GM21619 (cell line): Measurements from ENCODE around the gene LDLRAD1.
"Not testable (repeated sequence)": the region's sequence is repeated elsewhere in the genome, so short reads cannot be mapped to it uniquely, and the experiment has no call there.

Experiments used
- ATAC-seq: cut with Tn5 transposase; IDR thresholded peaks from one replicate; pipeline ENCODE4 v1.9.1; 2021; ENCODE audit not compliant: unreplicated experiment

Gene LDLRAD1

DNA sequence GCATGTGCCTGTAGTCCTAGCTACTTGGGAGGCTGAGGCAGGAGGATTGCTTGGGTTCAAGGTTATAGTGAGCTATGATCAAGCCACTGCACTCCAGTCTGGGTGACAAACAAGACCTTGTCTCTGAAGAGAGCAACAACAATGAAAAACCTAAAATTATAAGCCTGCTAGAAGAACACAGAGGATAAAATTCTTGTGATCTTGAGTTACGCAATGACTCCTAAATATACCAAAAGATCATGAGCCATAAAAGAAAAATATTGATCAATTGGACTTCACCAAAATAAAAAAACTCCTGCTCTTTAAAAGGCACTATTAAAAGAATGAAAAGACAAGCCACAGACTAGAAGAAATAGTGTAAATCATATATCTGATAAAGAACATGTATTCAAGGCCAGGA lies 22.3 kb downstream of the LDLRAD1 start:
- no peak for ATAC-seq

DNA sequence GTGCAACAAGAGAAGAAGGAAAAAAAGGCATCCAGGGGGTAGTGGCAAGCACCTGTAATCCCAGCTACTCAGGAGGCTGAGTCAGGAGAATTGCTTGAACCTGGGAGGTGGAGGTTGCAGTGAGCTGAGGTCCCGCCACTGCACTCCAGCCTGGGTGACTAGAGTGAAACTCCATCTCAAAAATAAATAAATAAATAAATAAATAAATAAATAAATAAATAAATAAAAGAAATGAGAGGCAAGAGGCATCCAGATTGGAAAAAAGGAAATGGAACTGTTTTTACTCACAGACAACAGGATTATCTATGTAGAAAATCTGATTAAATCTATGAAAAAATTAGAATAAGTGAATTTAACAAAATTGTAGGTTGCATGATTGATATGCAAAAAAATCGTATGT lies 23.5 kb downstream of the LDLRAD1 start:
- not testable (repeated sequence) for ATAC-seq

DNA sequence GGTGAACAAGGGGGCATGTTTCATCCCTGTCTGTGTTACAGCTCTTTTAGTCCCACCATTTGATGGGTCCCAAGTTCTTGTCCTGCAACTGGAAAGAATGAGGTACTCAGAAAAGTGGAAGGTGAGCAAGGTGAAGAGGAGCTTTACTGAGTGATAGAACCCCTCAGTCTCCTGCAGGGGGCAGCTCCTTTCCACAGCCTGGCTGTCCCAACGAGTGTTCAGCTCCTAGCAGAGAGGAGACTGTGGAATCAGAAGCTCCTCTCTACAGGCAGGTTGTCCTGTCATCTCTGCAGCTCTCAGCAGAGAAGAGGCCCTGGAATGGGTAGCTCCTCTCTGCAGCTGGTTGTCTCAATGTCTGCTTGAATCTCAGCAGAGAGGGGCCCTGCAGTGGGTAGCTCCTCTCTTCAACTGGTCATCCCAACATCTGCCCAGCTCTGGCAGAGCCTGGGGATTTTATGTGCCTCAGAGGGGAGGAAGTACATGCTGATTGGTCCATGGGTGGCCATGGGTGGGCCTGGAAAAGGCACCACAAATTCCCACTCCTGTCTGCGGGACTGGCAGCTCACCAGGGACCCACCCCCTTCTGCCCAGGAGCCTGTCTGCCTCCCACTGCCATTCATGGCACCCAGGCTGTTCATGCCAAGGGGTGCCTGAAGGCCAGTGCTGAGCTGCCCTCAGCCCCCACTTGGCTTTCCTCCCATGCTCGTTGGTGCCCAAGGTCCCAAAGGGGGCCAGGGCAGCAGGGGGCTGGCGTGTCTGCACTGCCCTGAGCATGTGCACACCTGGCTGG lies 25.7 kb downstream of the LDLRAD1 start:
- no peak for ATAC-seq

DNA sequence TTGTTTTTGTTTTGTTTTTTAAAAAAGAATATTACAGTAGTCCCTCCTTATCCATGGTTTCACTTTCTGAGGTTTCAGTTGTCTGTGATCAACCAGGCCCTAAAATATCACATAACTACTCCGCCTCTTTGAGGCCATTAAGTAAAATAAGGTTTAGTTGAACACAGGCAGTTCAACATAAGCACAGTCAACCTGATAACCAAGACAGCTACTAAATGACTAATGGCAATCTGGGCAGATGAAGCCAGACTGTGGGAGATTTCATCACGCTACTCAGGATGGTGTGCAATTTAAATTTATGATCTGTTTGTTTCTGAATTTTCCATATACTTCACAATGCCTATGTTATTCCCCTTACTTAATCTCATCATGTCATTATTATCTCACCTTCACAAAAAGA lies 30.1 kb downstream of the LDLRAD1 start:
- no peak for ATAC-seq

DNA sequence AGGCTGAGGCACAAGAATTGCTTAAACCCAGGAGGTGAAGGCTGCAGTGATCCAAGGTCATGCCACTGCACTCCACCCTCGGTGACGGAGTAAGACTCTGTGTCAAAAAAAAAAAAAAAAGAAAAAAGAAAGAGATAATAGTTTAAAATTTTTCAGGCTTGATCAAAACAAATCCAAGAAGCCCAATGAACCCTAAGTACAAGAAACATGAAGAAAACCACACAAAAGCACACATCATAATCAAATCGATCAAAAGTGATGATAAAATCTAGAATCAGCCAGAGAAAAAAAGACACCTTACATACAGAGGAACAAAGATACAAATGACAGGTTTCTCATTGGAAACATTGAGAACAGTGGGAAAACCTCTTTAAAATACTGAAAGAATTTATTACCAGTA lies 31.5 kb downstream of the LDLRAD1 start:
- no peak for ATAC-seq

DNA sequence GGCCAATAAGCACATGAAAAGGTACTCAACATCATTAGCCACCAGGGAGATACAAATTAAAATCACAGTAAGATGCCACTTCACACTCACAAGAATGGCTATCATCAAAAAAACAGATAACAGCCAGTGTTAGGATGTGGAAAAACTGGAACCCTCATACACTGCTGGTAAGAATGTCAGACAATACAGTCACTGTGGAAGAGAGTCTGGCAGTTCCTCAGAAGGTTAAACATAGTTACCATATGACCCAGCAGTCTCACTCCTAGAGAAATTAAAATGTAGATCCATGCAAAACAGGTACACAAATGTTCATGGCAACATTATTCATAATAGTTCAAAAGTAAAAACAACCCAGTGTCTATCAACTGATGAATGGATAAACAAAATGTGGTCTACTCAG lies 33.3 kb downstream of the LDLRAD1 start:
- ATAC-seq = no peak

DNA sequence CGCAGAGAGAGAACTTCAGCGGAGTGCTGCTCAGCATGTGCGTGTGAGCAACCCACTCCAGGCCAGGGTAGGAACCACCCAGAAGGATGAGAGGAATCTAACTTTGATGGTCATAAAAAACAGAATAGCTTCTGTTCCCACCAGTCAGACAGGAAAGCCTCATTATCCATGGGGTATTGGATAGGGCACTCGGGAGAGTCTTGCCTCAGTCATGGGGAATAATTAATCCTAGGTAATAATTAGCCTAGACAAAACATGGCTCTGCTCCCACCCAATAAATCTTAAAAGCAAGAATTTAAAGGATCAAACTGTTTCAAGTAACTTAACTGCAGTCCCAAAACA lies 35.3 kb downstream of the LDLRAD1 start:
- no peak for ATAC-seq

DNA sequence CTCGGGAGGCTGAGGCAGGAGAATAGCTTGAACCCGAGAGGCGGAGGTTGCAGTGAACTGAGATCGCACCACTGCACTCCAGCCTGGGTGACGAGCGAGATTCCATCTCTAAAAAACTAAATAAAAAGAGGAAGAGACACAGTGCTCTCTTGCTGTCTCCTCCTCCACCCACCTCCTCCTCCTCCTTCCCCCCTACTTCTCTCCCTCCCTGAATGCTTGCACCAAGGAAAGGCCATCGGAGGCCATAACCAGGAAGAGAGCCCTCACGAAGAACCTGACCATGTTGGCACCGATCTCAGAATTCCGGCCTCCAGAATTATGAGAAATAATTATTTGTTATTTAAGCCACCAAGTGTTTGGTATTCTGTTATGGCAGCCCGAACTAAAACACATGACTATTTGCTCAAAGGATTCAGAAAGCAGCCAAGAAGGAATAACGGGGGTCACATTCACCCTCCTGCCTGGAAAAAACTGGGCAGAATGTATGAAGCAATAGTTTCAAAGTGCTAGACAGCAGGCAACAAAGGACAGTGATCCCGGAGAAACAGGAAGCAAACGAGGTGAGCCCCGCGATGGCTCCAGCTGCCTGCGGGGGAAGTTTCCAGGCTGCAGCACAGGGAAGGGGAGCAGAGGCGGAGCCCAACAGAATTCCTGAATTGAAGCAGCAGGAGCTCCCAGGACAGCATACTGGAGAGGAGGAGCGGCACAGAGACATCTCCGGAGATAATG lies 35.8 kb downstream of the LDLRAD1 start:
- no peak for ATAC-seq

DNA sequence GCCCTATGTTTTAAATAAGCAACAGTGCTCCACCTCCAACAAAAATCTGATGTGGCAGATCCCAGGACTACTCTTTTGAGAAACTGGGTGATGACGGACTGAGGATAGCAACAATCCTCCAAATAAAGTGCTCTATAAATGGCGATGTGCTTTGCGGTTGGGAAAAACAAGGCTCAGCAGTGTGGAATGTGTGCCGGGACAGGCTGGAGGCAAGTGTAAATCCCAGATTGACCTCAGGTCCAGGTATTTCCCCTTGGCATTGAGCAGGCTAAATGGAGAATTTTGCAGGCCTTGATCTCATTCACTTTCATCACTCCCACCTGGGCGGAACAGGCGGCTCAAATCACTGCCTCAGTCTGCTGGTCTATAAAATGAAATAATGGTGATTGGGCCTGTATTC lies 36.8 kb downstream of the LDLRAD1 start:
- ATAC-seq = no peak

DNA sequence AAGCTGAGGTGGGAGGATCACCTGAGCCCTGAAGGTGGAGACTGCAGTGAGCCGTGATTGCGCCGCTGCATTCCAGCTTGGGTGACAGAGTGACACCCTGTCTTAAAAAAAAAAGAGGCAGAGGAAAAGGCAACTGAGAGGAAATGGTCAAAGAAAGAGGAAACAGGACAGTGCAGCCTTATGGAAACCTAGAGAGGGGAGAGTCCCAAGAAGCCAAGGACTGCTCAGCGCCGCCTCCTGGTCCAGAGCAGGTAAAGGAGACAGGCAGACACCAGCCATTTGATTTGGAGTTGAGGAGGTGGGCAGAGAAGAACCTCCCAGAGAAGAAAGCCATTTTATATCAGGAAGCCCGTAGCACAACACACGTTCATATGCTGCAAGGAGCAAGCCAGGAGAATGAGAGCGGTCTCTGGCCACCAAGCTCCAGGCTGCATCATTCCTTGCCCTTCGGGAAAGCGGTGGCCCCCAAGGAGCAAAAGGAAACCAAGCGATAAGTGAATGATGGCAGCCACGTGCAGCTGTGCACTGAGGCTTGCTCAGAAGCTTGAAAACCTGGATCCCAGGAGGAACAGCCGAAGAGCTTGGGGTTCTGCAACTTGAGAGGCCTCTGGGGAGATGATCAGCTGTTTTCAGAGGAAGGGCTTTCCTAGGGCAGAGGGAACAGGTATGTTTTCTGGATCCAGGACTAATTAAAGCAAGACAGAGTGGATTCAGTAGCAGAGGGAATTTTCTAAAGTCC lies 38.1 kb downstream of the LDLRAD1 start:
- no peak for ATAC-seq

DNA sequence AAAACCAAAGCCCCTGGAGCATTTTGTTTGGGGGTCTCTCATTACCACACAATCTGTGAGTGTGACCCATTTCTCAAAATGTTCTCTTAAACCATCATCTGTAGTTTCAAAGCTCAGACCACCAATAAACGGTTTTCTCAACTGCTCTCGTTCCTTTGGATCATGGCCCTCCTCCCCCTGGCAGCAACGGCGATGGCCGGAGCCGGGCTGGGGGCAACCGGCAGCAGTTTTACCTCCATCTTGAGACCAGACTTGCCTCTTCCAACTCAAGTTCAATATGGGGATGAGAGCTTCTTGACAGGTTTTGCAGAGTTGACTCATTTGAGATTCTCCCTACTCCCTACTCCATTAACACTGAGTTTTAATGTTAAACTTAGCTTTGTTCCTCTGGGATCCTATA lies 42.1 kb downstream of the LDLRAD1 start:
- ATAC-seq = no peak

DNA sequence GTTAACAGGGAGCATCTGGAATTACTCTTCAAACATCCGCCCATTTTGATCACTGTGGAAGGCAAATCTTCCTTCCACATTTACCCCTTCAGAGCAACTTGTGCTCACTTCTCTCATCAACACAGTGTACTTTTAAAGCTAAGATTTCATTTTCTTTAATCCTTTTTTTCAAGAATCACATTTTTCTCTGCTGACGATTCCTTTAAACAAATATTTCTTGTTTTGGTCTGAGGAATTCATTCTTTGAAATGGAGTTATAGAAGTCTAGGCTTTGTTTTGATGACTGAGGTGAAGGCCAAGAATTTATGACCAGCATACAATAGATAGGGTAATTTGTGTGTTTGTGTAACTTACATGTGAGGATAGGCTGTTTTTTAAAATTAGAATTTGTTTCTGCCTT lies 46.3 kb downstream of the LDLRAD1 start:
- no peak for ATAC-seq

DNA sequence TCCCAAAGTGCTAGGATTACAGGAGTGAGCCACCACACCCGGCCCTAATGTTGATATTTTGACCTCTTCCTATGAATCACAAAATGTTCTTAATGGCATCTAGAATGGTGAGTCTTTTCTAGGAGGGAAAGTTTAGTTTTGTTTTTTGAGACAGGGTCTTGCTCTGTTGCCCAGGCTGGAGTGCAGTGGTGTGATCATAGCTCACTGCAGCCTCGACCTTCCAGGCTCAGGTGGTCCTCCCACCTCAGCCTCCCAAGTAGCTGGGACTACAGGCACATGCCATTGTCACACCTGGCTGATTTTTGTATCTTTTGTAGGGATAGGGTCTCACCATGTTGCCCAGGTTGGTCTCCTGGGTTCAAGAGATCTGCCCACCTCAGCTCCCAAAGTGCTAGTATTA lies 48.7 kb downstream of the LDLRAD1 start:
- ATAC-seq = not testable (repeated sequence)

DNA sequence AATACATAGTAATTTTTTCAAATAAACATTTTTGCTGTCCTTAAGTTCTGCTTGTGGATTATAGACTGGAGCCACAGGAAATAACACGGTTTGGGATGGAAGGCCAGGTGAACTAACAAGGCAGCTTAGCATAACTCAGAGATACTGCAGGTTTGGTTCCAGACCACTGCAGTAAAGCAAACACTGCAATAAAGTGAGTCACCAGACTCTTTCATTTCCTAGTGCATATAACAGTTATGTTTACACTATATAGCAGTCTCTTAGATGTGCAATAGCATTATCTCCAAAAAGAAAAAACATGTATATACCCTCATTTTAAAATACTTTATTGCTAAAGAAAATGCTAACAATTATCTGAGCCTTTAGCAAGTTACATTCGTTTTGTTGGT lies 49.9 kb downstream of the LDLRAD1 start:
- no peak for ATAC-seq

DNA sequence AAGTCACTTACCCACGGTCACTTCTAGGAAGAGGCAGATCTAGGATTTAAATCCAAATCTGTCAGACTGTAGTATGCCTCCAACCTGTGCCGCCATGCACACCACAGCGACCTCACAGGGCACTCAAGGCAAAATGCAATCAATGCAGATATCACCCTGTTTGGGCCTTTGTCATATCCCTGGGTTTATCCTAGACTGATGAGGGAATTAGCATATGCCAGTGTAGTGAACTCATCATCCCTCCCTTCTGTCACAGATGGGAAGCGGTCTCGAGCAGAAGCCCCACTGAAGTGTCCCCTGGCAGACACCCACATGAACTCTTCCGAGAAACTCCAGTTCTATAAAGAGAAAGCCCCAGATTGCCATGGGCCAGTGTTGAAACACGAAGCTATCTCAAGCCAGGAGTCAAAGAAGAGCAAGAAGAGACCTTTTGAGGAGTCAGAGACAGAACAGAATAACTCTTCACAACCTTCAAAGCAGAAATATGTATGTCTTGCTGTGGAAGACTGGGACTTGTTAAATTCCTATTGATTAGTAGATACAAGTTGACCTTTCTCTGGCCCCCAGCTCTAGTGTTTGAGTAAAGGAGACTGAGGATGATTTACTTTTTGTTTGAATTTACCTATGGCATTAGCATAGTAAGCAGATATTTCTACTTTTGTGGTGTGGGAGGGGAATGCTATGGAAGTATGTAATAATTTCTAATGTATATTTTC lies 50.4 kb downstream of the LDLRAD1 start:
- ATAC-seq = no peak

DNA sequence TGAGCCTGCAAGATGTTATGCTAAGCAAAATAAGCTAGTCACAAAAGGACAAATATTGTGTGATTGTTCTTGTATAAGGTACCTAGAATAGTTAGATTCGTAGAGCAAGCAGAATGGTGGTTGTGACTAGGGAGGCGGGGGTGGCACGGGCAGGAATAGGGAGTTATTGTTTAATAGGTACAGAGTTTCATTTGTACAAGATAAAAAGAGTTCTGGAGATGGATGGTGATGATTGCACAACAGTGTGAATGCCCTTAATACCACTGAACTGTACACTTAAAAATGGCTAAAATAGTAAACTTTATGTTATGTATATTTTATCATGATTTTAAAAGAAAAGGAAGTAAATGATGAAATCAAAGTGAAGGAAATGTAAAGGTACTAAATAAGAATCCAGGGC lies 51.2 kb downstream of the LDLRAD1 start:
- ATAC-seq = no peak

DNA sequence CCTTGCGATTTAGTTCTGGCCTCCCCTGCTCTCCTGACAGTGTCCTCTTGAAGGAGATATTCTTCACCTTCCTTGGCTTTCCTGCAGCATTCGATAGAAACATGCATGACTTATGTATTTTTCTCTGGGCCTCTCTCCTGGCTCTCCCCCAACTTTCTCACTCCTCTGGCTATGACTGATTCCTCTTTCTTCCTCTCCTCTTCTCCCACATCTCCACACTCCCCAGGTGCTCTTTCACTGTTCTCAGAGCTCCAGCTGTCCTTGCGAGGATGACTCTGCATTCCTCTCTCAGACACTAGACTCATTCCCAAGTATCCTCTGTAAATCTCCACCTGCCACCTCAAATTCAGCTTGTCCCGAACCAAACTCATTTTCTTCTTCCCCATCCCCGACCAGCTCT lies 53.9 kb downstream of the LDLRAD1 start:
- ATAC-seq = no peak

DNA sequence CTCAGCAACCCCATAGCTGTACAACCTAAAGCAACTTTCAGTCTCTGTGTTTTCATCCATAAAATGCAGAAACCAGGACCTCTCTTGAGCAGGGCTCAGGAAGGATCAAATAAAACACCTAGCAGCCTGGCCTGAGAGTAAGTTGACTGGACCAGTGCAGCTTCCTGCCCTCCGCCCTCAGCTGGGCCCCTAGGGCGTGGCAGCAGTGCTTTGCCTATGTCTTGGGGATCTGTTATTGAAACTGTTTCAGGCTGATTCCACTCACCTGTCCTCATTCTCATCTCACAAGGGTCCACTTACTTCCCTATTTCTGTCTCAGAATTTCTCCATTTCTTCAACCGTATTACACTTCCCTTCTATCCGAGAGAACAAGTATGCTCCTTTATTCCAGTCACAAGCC lies 54.5 kb downstream of the LDLRAD1 start:
- ATAC-seq = no peak

DNA sequence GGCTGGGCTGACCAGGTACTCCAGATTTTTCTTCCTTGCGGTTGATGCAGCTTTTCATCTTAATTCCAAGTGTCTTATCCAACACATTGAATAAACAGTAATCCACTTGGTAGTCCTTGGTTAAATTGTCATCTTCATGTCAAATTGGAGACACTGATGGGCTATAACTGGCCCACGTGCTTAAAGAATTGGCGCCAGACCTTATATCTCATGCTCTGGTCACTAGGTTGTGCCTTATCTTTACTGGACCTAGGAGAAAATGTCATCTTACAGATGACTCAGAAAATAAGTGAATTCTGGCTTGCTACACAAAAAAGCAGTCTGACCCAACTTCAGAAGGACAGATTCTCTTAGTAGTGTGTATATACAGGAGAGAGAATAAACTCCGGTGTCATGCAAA lies 55.6 kb downstream of the LDLRAD1 start:
- ATAC-seq = no peak

DNA sequence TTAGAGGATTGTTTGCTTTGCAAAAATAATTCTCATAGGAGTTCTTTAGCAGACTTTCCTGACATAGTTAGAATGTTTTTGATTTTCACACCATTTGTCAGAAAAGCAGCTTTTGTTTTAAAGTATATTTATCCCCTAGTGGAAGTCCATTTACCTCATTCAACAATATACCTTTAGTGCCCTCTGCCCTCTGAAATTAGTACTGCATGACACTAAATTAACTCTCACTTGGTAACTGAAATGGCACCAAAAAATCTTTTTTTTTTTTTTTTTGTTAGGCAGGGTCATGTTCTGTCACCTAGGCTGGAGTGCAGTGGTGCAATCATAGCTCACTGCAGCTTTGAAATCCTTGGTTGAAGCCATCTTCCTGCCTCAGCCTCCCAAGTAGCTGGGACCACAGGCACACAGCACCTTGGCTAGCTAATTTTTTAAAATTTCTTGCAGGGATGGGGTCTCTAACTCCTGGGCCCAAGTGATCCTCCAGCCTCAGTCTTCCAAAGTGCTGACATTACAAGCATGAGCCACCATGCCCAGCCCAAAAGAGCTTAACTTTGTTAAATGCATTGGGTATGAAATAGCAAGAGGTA lies 58.2 kb downstream of the LDLRAD1 start:
- ATAC-seq = no peak
